Suppressor macrophage (primary cell): Measurements from ENCODE around the gene STRN4.

ENCODE experiments used
- DNase-seq, 4 experiments: peaks; one replicate each; pipeline ENCODE4 v3.0.0-alpha.2; 2020 to 2022

Gene STRN4

DNA sequence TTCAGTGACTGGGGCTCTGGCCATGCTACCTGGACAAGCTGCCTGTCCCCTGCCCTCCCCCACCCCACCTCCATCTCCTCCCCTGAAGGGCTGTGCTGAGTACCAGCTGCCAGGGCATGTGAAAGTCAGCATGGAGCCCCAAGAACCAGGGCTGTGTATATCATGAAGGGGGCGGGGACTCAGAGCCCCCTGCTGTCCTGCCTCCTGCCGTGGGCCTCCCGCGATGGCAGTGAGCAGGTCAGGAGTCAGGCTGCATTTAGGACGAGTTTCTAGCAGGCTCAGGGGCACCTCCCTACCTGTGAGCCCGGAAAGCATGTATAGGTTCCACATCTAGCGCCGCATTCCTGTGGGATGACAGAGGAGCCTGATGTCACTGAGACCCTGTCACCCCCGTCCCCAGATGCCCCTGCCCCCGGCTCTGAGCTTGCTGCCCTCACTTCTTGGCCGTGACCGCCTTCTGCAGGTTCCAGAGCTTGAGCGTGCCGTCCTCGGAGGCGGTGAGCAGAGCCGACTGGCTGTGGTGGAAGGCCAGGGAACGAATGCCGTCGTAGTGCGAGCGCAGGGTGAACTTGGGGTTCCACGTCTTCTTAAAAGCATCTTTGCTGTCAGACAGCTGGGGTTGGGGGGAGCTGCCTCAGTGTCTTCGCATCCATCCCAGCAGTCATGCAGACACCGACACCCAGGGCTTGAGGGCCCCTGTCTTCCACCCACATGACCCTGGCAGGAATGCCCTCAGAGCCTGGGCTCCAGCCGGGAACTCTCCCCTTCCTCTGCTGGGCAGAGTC is 21.0 kb downstream of the STRN4 start:
- DNase-seq: no peak

DNA sequence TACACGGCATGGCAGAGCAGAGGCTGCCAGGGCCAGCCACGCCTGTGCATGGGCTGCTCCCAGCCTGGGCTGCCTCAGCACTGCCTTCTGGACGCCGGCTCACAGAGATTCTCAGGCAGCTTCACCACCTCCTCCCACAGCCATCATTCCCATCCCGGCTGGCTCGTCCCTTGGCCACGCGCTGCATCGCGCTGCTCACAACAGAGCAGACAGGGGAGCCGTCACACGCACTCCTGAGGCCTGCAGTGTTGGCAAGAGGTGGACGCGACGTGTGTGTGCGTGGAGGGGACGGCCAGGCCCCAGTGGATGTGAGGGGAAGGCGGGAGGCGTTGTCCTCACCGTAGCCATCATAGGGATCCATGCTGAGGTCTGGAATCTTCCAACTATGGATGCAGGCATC is 21.8 kb downstream of the STRN4 start:
- DNase-seq: no peak

DNA sequence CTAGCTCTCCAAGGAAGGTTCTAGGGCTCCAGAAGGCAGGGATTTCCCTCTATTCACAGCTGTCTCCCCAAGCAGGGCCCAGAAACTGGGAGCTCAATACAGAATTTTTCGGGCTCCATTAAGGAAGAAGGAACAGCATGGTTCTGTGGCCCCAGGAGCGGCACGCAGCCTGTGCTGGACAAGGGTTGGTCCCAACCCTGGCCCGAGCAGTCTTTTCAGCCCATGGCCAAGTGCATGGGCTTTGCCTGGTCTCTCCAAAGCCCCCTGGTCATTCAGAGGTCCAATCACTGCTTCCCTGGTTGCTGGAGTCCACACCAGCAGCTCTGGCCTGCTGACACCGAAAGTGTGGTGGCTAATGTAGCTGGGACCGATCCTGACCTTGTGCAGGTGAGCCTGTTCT is 22.8 kb downstream of the STRN4 start:
- DNase-seq: no peak

DNA sequence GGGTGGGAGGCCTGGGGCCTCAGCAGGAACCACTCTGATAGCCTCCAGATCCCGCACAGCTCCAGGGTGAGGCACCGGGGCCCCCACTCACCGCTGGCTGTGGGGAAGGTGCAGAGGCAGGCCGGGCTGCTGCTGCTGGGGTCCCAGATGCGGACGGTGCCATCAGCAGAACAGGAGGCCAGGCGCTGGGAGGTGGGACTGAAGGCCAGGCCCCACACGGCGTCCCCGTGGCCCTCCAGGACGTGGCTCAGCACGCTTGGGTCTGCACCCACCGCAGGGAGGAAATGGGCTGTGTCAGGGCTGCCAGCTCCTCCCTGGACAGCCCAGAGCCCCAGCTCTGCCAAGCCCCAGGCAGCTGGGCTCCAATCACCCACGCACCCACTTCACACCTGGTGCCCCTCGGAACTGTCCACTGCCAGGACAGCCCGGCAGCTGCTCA is 23.2 kb downstream of the STRN4 start:
- no peak for DNase-seq

DNA sequence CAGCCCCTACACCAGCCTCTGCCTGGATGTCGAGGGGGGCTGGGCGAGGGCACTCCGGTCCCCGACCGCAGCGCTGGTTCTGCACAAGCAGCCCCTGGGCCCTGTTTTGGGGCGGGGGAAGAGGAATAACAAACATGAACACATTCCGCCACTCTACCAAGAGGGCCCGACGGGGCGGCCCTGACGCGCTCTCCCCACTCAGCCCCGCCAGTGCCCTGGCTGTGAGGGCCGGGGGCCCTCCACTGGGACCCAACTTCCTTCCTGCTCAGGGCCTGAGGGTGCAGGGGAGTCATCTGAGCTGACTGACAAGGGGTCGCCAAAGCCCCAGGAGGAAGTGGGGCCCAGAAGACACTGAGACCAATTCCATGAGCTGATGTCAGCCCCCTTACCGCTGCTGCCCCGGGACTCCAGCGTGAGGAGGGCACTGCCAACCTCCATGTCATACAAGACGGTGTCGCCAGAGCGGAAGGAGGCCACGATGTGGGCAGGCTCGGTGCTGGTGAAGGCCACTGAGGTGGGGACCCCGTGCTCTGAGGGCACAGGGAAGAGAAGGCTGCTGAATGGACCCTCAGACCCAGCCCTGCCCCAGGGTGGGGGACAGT is 23.7 kb downstream of the STRN4 start:
- no peak for DNase-seq

DNA sequence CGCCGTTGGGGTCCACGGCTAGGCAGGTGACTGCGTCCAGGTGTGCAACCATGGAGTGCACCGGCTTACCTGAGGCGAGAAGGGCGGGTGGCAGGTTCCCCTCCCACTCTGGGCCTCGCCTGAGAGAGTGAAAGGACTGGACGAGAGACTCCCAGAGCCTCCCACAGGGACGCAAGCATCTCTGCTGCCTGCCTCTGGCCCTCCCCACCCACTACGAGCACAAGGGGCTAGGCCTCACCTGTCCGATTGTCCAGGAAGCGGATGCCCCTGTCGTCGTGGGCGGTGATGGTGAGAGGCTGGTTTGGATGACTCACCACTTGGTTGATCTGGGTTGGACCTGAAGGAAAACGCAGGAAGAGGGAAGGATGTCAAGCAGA is 24.3 kb downstream of the STRN4 start:
- no peak for DNase-seq

DNA sequence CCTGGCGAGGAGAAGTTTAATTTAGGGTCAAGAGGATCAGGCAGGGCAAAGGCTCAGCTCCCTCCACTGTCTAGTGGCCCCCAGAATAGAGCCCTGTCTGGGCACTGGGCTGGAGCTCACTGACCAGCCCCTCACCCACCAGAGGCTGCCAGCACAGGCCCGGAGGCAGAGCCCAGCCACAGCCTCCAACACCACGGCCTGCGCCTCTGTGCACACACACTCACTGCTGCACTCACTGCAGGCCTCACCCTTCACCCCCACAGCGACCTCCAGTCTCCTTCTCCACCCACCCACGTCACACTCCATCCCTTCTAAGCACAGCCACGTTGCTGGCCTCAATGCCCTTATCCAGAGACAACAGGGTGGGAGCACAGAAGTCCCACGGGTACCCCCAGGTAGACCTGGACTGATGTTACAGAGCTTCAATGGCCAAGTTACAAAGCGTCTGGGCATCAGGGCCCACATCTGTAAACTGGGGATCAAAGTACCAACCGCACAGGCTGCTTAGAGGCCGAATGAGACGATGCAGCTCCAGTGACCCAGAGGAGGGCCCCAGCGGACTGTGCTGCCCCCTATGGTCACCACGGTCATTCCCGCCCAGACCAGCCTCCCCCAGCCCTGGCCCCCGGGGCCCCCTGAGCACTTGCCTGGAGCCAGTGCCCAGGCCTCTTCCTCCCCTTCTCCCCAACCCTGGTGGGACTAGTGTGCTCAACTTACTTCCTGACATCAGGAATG is 24.8 kb downstream of the STRN4 start:
- no peak for DNase-seq

DNA sequence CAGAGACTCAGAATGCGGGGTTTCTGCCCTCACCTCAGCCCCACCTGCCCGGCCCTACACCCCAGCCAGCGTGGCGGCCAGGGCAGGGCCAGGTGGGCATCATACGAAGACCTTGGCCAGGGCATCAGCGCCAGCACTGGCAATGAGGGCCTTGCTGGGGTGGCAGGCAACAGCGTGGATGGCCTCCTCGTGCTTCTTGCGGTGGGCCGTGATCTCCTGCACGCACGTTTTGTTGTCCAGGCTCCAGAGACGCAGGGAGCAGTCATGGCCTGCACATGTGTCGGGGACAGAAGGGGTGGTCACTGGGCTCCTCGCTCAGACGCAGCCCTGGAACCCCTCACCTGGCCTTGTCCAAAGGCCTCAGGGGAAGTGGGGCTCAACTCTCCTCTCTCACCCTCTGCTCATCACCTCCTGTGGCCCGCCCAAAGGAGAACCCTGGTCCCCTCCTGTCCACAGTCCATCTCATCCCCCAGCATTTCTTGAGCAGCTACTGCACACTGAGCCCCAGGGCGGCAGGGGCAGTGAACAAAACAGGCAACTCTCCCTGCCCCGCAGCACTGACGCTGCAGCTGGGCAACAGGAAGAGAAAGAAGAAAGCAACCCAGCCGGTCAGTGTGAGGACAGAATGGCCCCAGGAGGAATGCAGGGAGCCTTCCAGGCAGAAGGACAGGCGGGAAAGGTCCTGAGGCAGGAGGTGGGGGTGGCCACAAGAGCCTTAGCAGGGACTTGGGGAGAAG is 25.6 kb downstream of the STRN4 start:
- no peak for DNase-seq

DNA sequence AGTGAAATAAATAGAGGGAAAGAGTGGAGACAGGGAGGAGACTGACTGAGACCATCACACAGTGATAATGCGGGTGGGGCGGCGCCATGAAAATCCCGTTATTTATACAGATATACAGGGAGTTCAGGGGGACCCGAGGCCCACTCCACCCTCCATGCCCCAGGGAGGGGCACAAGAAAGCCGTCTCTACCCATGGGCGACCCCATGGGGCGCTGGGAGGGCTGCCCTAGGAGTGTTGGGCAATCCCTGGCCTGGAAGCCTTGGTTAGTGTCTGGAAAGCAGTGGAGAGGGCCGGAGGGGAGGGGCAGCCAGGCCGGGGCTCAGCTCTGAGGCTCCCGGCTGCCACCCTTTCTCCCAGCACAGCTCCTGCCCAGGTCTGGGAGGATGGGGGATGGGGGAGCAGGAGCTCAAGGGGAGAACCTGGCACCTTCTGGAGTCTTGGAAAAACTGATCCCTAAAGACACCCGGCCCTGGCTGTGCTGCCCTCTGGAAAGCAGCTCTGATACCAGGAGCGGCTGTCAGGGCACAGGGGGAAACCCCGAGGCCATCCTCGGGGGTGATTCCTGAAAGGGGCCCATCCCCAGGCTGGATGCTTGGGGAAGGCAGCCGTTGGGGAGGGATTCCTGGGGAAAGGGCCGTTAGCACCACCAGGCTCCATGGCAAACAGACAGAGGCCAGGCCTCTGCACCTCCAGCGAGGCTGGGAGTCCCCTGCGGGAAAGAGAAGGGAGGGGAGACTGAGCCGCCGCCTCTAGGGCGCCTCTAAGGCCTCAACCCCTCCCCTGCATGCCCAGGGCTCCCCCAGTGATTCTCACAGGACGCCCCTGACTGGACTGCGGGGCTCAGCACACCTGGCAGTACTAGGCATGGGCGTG is 26.4 kb downstream of the STRN4 start:
- DNase-seq: no peak

DNA sequence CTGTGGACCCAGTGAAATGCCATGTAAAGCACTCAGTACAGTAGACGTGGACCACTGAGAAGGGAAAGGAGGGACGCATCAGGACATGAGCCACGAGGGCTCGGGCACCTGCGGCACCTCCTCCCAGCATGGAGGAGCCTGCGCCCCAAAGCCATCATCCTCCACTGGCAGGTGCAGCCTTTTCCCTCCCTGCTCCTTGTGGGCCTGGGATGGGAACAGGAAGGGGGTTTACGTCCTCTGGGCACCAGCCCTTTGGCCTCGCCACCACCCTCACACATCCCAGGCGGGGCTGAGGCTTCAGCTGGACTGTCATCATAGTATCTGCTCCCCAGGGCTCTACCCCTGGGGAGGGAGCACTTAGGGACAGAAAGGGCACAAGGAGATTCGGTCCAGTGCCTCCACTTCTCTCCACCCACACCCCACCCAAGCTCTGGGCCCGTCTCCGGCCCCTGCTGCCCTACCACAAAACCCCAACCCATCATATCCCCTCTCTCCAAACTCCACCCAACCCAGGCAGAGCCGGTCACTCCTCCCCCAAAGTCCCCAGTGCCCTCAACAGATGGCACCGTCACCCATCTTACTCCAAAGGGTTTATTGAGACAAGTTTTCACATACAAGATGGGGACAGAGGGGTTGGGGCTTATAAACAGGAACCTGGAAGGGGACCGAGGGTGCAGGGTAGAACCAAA is 27.2 kb downstream of the STRN4 start:
- DNase-seq: no peak

DNA sequence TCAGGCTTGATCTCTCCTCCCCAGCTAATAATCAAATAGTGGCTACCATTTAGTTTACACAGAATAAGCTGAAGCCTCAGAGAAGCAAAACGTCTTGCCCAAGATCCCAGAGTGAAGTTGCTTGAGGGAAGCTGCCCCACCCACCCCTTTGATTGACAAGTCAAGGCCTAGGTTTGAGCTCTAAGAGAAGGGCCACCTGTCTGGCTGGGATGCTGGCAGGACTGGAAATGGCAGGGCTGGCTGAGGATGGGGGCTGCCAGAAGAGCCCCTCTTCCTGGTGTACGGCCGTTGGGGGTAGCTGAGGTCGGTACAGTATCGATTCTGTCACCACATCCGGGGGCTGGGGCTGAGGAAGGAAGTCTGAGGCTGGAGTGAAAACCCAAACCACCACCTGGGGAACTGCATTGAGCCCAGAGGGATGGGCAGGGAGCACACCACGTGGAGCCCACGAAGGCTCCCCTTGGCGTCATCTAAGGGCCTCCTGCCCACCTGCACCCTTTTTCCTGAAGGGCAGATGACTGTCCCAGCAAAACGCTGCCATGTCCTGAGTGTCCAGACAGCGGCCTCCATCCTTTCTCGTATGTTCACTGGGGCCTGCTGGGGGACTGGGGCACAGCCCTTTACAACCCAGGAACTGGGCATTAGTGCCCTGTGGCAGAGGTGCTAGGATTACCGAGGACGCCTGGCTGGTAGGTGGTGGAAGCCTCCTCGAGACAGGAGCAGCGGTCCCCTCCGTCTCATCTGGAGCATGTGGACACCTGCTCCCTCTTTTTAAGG is 27.9 kb downstream of the STRN4 start:
- DNase-seq: peak; percentile 28 to 73 (median 58)

DNA sequence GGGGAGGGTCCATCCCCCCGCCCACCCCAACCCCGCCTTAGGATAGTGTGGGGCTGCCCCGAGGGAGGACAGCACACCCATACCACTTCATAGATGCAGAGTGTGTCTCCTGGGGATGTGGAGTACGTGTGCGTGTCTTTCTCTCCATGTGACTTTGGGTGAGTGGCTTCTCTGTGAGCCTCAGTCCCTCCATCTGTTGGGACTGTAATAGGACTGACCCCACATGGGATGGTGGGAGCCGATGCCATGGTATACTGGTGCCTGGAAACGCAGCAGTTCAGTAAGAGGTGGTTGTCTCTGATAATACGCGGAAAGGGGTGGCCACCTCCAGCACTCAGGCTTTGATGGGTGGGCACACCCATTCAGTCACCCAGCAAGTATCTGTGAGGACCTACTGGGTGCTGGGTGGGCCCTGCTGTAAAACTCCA is 28.5 kb downstream of the STRN4 start:
- no peak for DNase-seq

DNA sequence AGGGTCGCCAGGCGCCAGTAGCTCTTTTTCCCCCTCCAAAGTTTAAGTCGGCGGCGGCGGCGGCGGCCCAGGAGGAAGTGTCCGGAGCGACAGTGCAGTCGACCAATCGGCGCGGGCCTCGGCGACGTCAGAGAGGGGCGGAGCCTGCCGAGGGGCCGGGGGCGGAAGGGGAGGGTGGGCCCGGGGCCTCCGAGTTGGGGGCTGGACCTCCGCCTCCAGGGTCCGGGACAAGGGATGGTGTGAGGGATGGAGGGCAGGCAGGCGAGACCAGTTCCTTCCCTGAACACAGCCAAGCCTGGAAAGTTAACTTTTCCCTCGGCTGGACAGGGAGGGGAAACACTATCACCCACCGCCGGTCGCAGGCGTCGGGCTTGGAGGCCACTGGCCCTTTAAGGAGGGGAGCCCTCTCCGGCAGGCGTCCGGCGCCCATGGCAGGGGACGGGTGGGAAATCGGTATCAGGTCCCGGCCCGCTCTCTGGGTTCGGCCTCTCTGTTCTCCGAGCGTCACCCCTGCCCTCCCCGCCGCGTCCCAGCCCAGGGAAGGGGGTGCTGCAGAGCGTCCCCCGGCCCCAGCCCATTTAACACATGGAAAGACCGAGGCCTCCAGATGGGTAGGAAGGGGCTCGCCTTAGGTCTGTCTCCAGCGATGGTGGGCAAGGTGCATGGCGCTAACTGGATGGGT is 29.1 kb downstream of the STRN4 start, which contains the start of gene PRKD2:
Gene PRKD2 (minus strand): TSS at position 81 of the 682 bp plus-strand sequence. CDS start 744 bp downstream, outside the sequence.
- peak; percentile 84 to 95 (median 91) for DNase-seq

DNA sequence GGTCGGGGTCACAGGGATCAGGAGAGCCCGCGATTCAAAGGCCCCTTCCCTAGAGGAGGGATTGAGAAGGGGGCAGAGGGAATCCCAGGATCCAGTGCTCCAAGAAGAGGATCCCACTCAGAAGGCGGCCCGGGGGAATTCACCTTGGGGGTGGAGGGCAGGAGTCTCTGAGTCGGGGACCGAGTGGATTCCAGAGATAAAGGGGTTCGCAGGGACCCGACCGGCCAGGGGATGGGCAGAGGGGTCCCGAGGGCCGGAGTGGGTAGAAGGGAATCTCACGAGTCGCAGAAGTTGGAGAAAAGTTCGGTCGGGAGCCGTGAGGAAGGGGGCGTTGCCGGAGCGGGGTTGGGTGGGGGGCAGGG is 29.6 kb downstream of the STRN4 start:
- no peak for DNase-seq

DNA sequence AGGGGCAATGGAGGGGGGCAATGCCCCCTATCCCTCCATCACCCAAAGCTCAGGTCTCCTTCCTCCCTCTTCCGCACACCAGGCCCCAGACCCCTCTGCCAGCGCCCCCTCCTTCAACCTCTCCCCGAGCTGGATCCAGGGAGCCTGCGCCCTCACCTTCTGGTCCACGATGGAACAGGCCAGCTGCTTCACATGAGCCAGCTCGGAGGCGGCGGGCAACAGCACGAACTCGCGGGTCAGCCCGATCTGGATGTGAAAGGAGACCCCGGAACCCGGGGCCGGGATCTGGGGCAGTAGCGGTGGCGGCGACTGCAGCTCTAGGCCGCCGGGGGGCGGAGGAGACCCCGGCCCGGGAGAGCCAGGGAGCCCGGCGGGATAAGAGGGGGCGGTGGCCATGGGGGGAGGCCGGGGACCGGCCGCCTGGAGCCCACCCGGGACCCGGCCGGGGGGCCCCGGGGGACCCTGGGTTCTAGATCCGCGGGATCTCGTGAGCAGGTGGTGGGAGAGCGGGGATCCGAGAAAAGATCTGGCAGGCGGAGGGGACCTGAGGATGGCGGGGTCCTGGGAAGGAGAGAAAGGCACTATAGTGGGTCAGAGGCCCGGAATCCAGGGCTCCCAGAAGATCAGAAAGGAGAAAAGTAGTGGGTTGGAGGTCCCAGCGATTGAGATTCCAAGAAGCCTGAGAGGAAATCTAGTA is 30.1 kb downstream of the STRN4 start:
- peak in 1 of 4 experiments; percentile 45 for DNase-seq

DNA sequence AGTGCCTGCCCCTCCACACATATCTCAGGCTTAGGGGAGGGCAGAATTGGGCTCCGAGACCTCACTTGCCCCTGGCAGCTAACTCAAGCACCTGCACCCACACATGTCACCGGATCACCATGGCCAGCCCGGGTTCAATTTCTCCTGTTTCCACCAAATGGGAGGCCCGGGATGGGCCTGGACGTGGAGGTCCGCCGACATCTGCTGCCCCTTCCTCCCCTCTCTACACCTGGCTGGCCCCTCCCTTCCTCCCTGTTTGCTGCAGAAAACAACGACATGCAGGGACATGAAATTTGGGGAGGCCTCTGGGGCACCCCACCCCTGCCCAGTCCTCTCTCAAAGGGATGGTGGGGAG is 30.7 kb downstream of the STRN4 start:
- no peak for DNase-seq

DNA sequence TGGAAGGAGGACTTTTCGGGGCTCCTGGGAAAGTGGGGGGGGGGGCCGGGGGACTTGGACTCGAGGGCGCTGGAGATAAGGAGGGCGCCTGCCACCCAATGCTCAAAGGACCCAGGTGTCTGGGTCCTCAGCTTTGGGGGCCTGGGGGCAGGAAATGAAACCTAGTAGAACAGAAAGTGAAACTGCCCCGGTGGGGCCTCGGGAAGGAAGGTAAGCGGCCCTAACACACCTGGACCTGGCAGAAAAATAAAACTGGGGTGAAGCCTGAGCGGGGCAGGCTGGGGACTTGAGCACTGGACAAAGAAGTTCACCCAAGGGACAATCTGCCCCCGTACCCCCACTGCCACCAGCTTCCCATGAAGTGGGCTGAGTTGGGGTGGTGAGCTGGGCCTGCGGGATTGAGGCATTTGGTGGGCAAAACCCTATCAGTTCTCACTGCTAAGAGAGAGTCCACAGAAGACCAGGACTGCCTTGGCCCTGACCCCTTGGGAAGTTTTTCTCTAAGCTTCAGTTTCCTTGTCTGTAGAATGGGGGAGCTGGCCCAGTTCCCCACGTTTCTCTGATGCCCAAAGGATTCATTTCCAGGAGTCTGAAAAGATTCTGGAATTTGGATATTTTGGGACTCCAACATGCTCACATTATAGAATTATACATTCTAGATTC is 31.7 kb downstream of the STRN4 start:
- DNase-seq: no peak

DNA sequence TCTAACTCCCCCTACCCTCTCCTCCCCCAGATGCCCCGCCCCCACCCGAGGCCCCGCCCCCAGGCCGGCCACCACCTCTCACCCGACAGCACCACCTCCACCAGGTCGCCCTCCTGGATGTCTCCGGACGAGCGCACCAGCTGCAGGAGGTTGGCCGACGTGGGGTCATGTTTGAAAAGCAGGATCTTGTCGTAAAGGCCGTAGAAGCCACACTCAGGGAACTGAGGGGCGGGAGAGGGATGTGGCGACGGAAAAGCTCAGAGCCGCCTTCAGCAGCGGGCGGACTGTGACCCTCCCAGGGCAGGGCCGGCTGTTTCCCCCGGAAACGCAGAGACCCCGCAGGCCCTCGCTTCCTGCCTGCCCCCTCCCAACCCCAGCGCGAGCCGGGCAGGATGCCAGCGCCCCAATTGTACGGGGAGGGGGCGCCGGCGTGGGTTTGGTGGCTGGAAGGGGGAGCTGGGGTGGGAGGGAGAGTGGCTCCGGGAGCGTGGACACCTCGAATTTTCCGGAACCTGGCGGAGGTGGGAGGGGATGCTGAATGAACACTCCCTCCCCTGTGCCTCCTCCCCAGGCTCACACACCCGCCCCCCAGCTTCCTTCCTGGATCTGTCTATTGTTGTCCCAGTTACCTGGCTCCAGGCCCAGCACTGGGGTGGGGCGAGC is 32.3 kb downstream of the STRN4 start:
- peak; percentile 28 to 55 (median 34) for DNase-seq
